ENCODE measurements around the gene EYS.

The EYS gene

DNA sequence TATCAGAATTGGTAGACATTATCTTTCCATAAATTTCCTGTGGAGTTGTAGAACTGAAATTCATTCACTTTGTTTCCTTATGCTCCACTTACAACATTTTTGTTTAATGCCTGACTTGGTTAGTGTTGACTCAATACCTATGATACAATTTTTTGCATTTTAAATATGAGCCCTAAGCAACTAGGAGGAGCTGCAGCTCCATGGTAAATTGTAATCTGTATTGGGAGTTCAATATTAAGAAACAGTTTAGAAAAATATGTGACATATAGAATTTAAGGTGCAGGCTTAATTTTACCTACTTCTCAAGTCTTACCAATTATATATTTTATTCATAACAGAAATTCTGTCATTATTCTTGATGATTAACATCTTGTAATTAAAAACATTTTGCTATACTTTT, 868.3 kb downstream of the EYS start:
- DNase-seq (ENCODE audit: low read depth in 3 of 3), result no peak

- no peak for DNase-seq (ENCODE audit: low read depth in 3 of 3)
Measured at GRCh38 chr6:64831680-64832079, 875.3 kb downstream of the EYS start.

DNA sequence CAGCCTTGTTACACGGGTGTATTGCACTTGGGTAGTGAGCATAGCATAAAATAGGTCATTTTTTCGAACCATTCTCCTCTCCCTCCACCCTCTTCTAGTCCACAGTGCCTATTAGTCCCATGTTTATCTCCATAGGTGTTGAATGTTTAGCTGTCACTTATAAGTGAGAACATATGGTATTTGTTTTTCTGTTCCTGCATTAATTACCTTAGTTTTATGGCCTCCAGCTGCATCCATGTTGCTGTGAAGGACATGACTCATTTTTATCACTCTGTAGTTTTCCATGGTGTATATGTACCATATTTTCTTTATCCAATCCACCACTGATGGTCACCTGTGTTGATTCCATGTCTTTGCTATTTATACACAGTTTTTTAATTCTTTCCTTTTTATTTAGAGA, 889.5 kb downstream of the EYS start:
- no peak for DNase-seq (ENCODE audit: low read depth in 3 of 3)

- DNase-seq (ENCODE audit: low read depth in 3 of 3), result no peak
Measured at GRCh38 chr6:64815718-64816117, 891.3 kb downstream of the EYS start.

- no peak for DNase-seq (ENCODE audit: low read depth in 3 of 3)
Measured at GRCh38 chr6:64812138-64812537, 894.9 kb downstream of the EYS start.

DNA sequence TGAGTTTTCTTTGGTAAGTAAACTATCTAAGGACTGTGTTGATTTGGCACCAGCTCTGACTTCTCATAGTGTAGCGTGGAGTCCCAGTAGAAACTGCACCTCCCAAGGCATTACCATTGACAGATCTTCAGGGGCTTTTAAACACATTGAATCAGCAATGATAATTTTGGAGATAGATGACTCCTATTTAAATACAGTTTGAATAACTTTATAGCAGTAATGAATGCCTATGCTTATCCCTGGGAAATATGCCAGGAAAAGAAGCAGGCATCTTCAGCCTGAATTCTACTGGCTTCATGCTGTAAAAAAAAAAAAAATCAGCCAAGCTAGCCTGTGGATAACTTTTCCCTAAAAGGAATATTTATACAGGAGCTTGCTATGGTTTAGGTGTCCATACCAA, 895.9 kb downstream of the EYS start:
- no peak for DNase-seq (ENCODE audit: low read depth in 3 of 3)

DNA sequence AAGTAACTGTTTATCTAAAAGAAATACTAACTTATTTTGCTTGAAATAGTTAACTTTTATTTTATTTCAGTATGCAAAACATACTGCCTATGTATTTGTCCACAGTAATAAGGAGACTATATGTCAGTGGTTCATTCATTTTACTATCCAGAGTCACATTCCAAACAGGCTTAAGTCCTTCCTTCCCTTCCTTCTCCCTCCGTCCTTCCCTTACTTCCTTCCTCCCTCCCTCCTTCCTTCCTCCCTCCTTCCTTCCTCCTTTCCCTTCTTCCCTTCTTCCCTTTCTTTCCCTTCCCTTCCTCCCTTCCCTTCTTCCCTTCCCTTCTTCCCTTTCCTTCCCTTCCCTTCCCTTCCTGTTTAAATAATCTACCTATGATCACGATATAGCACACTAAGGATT, 899.2 kb downstream of the EYS start:
- DNase-seq (ENCODE audit: low read depth in 3 of 3), result no peak

DNA sequence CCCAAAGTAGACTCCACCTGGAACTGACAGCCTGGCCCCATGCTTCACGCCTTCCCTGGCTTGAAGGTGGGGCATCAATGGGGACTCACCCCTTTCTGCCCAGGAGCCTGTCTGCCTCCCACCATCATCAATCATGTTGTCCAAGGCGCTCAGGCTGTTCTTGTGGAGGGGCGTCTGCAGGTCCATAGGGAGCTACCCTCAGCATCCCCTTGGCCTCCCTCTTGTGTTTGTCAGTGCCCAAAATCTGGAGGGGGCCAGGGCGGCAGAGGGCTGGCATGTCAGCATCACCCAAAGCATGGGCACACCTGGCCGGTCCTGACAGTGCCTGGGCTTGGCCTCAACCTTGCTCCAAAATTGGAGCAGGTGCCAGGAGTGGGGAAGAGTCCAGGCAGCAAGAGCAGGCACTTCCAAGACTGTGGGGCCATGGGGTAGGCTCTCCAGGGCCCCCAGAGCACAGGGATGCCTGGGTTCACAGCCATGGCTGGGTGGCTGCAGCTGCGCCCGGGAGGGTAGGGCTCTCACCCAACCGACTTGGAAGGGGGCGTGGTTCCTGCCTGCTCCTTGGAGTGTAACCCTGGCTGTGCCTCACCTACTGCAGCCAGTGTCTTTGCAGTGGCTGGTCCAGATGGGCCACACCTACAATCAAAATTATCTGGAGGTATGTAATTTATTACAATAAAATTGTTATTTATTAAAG, 903.4 kb downstream of the EYS start:
- no peak for DNase-seq (ENCODE audit: low read depth in 3 of 3)

DNA sequence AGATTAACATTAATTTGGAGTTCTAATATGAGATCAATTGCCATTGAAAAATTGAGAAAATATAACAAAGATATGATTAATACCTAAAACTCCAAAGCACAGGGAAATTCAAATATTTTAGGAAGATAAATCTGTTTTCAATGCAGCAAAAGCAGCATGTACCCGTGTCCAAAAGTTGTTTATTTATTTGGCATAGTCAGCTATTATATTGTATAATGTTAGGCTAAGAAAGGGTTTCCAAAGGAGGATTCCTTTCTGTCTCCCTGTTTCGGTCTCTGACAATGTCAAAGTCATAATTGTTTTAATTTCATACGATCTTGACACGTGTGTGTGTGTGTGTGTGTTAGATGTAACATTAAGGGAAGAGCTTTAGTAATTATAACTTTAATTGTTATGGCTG, 914.5 kb downstream of the EYS start:
- DNase-seq (ENCODE audit: low read depth in 3 of 3), result no peak

GRCh38 chr6:64789476-64789875, 917.5 kb downstream of the EYS start:
- DNase-seq (ENCODE audit: low read depth in 3 of 3), result no peak

DNA sequence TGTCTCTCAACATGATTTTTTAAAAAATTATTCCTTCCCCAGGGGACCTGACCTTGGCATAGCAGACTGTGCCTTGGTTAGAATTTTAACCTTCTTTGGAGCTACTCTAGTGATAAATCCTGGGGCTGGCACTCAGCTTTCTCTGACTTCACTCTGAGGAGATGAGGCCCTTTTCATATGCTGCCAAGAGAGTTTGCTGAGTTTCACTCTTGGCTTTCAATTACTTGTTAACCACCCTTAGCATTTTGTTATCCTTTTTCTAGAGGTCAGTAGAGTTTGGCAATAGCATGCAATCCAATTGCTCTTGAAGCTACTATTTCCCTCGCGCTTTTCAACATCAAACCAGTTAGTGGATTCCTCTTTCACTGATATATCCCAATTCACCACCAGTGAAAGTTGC, 920.3 kb downstream of the EYS start:
- DNase-seq (ENCODE audit: low read depth in 3 of 3), result no peak

- DNase-seq (ENCODE audit: low read depth in 3 of 3), result no peak
Measured at GRCh38 chr6:64782877-64783276, 924.1 kb downstream of the EYS start.

DNA sequence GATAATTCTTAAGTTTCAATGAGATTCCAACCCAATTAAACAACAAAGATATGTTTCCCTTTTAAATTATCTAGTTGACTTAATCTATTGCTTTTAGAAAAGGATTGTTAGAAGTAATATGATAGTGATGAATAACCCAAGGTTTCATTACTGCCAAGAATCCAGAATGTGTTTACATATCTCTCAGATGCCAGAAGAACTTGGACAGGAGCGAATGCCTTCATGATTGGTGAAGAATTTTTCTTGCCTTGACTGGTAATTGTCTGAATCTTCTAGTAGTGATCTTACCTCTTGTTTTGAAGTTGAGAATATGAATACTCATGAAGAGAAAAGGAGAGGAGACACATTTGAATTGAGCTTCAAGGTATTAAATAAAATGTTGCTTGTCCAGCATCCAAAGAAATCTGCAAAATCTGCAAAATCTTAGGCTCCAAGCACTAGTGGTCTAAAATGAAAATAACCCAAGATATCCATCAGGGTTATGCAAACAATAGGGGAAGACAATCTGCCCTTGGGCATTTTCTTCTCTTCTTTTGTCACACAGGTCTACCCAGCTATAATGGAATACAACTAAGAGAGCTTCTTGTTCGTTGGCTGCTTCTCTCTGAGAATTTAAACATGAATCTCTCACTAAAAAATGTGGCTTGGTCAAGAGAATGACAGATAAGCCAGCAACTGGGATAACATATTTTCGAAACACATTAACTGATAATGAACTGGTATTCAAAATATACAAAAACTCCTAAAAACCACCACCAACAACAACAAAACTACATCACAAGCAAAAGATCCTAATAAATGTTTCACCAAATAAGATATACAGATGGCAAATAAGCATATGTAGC, 928.9 kb downstream of the EYS start:
- DNase-seq (ENCODE audit: low read depth in 3 of 3), result no peak

DNA sequence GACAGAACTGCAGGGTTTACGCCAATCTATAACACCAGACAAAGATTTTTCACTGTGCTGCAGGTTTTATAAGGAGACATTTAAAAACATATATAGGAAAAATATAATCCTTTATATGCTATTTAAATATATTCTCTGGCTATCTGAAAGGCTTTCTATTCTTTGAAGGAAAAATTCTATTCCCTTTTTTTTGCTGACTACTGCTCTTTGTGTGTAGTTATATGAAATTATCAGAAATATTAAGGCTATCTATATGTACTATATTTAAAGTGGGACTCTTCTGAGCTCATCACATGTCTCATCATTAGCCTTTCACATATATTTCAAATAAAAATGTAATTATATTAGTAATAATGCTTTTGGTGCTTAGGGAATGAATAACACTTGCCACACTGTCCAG, 930.7 kb downstream of the EYS start:
- DNase-seq (ENCODE audit: low read depth in 3 of 3), result no peak

DNA sequence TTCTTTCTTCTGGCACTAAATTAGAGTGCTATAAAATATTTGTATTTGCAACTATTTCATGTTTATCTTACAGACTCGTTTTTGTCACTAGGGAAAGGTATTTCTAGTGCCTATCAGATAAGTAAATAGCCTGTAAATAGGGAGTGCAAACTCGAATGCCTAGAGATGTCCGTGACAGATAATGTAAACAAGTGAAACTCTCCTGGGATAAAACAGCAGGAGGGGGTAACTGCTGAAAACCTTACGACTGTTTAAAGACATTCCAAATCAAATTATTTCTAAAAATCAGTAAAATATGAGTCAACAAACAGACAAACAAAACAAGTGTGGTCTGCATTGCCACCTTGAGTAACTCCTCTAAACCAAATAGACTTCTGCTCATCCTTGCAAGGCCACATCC, 932.1 kb downstream of the EYS start:
- no peak for DNase-seq (ENCODE audit: low read depth in 3 of 3)

DNA sequence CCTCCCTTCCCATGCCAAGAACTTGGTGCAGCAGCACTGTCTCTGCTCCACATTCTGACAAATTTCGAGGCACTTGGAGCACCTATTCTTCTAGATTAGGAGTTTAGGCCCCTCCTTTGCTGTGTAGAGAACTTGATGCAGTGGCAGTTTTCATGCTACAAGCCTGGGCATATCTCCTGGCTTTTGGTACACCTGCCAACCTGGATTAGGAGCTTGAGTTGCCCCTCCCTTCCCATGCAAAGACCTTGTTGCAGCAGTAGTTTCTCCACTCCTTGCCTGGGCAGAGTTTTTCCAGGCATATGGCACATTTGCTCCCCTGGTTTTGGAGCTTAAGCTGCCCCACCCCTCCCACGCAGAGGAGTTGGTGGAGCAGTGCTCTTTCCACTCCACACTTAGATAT, 956.1 kb downstream of the EYS start:
- no peak for DNase-seq (ENCODE audit: low read depth in 3 of 3)

DNA sequence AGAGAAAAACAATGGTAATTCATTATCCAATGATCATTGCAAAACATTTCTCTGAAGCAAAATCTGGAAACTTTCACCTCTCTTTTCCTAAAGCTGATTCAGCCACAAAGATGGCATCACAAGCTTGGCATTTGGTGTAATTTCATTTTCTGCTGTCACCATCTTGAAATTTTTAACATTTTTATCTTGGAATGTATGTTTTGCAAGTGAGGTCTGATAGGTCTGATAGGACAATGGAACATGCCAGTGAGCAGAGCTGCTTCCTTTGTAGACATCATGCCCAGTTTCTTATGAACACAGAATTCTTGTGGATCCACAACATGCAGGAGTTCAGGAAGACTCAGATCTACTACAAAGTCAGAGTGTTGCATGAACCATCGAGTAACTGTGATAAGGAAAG, 969.6 kb downstream of the EYS start:
- no peak for DNase-seq (ENCODE audit: low read depth in 3 of 3)

DNA sequence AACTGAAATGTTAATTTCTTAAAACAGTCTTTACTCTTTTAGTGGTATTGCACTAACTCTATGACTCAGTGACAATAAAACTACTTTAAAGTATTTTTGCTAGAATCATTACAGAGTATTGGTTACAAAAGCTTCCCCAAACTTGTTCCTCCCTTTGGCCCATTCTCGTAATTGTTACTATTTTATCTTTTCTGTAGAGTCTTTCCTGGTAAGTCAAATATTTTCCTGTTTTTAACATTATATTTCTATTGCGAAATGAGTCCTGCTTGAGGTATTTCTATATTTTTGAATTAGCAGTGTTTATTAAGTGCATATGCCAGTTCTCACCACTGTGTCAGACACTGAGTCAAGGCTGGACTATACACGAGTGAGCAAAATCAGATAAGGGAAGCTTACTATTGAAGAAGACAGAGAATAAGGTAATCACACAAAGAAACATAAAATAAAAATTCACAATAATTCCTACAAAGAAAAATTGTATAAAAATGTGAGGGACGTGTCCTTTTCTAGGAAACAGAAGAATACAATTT, 970.5 kb downstream of the EYS start:
- DNase-seq (ENCODE audit: low read depth in 3 of 3), result no peak

DNA sequence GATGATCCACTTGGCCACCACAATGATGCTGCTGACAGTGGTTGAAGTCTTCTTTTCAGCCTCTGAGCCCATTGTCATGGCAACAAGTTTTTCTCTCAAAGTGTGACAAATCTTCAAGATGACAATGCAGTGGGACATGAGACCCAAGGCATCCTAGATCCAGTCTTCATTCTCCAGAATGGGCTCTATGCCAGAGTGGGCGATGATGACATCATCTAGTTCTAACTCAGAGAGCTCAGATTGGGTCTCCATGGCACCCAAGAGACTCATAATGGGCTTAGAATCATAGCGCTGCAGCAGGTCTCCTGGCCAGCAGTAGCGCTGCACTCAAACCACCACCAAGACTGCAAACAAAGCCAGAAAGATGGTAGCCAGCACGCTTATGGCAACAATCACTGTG, 973.6 kb downstream of the EYS start:
- no peak for DNase-seq (ENCODE audit: low read depth in 3 of 3)

DNA sequence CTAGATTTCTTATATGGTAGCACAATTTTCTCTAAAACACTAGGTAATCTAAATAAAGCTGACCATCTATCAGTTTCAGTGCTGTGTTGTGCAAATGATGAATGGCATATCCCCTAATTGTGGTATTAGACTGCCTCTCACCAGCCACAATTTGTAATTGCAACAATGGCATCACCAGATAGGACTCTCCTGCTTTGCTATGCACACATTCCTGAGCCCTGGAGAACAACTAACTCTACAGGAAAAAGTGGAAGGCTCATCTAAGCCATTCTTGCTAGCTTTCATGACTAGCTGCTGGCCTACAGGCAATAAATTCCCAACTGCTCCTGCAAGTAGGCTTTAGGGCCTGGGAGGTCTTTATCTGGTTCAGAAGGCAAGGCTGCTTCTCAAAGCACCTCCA, 974.1 kb downstream of the EYS start:
- no peak for DNase-seq (ENCODE audit: low read depth in 3 of 3)

- no peak for DNase-seq (ENCODE audit: low read depth in 3 of 3)
Measured at GRCh38 chr6:64729522-64729921, 977.5 kb downstream of the EYS start.

DNA sequence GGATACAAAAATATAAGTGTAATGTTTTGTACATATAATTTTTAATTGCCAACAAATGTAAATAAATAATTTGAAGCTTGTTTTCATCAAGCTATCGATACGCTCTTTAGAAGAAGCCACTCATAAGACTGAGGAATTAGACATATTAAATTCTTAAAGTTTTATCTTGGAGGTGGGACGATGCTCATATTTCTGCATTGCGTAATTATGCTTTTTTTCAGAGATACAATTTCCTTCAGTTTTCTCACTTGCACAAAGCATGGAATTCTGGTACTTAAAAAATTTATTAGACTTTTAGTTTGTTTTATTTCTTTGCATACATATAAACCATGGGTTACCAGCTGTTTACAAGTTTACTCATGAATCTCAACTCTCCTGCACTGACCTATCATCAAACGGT, 980.0 kb downstream of the EYS start:
- no peak for DNase-seq (ENCODE audit: low read depth in 3 of 3)

GRCh38 chr6:64724091-64724490, 982.9 kb downstream of the EYS start:
- DNase-seq (ENCODE audit: low read depth in 3 of 3), result no peak

Data from stimulated activated CD4-positive, alpha-beta T cell treated with anti-CD3 and anti-CD28 coated beads, TNF-alpha, amount 100 ng/mL, for 4 hours (primary cell).